Measurements from ENCODE around the gene TTLL11. TPM values are rescaled to one million over a fixed set of nuclear protein-coding genes. Genes with fewer than 3 reads are reported as not detected.
"Not testable (repeated sequence)": the region's sequence is repeated elsewhere in the genome, so short reads cannot be mapped to it uniquely, and the experiment has no call there.

The TTLL11 gene
- total RNA-seq, 2 experiments from 2014 or later = 3.3 to 6.9 TPM

DNA sequence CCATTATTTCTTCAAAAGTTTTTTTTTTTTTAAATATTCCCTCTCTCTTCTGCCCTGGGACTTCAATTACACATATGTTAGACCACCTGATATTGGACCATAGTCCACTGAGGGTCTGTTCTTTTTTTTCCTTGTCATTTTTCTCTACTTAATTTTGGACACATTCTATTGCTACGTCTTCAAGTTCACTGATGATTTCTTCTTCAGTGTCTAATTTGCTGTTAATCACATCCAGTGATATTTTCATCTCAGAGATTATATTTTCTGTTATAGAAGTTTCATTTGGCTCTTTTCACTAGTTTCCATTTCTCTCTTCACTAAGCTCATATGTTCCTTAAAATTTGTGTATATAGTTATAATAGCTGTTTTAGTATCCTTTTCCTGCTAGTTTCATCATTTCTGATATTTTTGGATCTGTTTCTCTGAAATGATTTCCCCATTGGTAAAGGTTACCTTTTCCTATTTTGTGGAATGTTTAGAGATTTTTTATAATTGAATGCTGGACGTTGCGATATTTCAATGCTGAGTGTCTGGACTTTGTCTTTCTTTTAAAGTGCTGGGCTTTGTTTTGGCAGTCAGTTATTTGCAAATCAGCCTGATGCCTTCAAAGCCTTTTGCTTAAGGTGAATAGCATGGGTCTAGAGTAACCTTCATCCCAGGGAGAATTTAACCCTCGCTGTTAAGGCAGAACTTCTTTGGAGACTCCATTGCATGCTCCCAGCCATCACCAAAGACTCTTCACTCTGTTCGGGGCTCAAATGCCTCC lies 111.8 kb downstream of the TTLL11 start:
- no peak overlapping the region for H3K4me3 ChIP-seq (ENCODE audit: low read depth, low read length, poor library complexity, severe bottlenecking)
- no peak overlapping the region for H3K27ac ChIP-seq (ENCODE audit: low read depth, low read length, poor library complexity, severe bottlenecking)
- peaks cover 32% of the 10 kb centered on the region for H3K4me1 ChIP-seq (ENCODE audit: insufficient read depth, low read length, poor library complexity, severe bottlenecking)
- H4K20me1 ChIP-seq (ENCODE audit: insufficient read depth, low read length) = no peaks in the 10 kb centered on the region
- no peak overlapping the region for H3K4me2 ChIP-seq (ENCODE audit: low read length)
- ChIA-PET CTCF (ENCODE audit: unreplicated experiment) (interaction anchor here (0.6 to 0.9 kb wide), 2 partner anchors 37 to 60 kb away, joined by 3 read pairs; no protein-coding TSS in a partner anchor), POLR2A (interaction anchor here (0.6 to 1.3 kb wide), 8 partner anchors 9 to 139 kb away, joined by 3 to 10 read pairs (median 3); no protein-coding TSS in a partner anchor)
- no peaks in the 10 kb centered on the region for H3K9me2 ChIP-seq (ENCODE audit: insufficient read depth, low read length)
- no TSS peak for BruUV-seq (replicated peaks)
- TF ChIP-seq, protein P1, sequence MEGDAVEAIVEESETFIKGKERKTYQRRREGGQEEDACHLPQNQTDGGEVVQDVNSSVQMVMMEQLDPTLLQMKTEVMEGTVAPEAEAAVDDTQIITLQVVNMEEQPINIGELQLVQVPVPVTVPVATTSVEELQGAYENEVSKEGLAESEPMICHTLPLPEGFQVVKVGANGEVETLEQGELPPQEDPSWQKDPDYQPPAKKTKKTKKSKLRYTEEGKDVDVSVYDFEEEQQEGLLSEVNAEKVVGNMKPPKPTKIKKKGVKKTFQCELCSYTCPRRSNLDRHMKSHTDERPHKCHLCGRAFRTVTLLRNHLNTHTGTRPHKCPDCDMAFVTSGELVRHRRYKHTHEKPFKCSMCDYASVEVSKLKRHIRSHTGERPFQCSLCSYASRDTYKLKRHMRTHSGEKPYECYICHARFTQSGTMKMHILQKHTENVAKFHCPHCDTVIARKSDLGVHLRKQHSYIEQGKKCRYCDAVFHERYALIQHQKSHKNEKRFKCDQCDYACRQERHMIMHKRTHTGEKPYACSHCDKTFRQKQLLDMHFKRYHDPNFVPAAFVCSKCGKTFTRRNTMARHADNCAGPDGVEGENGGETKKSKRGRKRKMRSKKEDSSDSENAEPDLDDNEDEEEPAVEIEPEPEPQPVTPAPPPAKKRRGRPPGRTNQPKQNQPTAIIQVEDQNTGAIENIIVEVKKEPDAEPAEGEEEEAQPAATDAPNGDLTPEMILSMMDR (conservative IDR thresholded peaks at IDR 0.05; ENCODE audit: low read length) = no peak
- no peak for TF ChIP-seq EZH2phosphoT487 (IDR thresholded peaks at IDR 0.05; ENCODE audit: borderline replicate concordance, low read depth, low read length)
- no peak for DNase-seq (ENCODE audit: low spot score)
- intact Hi-C loops (cut with micrococcal nuclease; ENCODE audit: unreplicated experiment) = no loop called here
- no peak overlapping the region for H2AFZ ChIP-seq (ENCODE audit: low read length)
- peaks cover 10% of the 10 kb centered on the region; the same call in 1 of the 2 replicates for H3K9me3 ChIP-seq (ENCODE audit: low read length)
- H3K79me2 ChIP-seq (ENCODE audit: insufficient read depth, low read depth, low read length) = no peaks in the 10 kb centered on the region
- no peaks in the 10 kb centered on the region for H3K36me3 ChIP-seq (ENCODE audit: insufficient read depth, low read length)

DNA sequence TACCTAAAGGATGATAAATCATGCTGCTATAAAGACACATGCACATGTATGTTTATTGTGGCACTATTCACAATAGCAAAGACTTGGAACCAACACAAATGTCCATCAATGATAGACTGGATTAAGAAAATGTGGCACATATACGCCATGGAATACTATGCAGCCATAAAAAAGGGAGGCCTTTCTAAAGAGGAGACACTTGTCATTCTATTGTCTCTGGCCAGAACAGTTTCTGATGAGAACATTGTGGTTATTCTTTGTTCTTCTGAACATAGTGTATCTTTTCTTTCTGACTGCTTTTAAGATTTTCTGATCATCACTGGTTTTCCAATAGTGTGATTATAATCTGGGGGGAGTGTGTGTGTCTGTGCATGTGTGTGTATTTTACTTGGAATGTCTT lies 112.4 kb downstream of the TTLL11 start:
- DNase-seq (ENCODE audit: low spot score); H3K27ac ChIP-seq (ENCODE audit: low read depth, low read length, poor library complexity, severe bottlenecking); BruUV-seq (replicated peaks); H3K9me3 ChIP-seq (ENCODE audit: low read length); H3K36me3 ChIP-seq (ENCODE audit: insufficient read depth, low read length); H2AFZ ChIP-seq (ENCODE audit: low read length); H3K9me2 ChIP-seq (ENCODE audit: insufficient read depth, low read length); H3K4me2 ChIP-seq (ENCODE audit: low read length); H3K4me3 ChIP-seq (ENCODE audit: low read depth, low read length, poor library complexity, severe bottlenecking); H3K79me2 ChIP-seq (ENCODE audit: insufficient read depth, low read depth, low read length); intact Hi-C loops (cut with micrococcal nuclease; ENCODE audit: unreplicated experiment); H4K20me1 ChIP-seq (ENCODE audit: insufficient read depth, low read length): not testable (repeated sequence)
- H3K4me1 ChIP-seq (ENCODE audit: insufficient read depth, low read length, poor library complexity, severe bottlenecking) = peaks cover 34% of the 10 kb centered on the region
- CTCF ChIA-PET (ENCODE audit: unreplicated experiment) = interaction anchor here (1.1 kb wide), 1 partner anchor 35 kb away, joined by 3 read pairs; no protein-coding TSS in a partner anchor
- POLR2A ChIA-PET = interaction anchor here (0.6 to 0.9 kb wide), 4 partner anchors 22 to 56 kb away, joined by 3 to 10 read pairs (median 3); no protein-coding TSS in a partner anchor

DNA sequence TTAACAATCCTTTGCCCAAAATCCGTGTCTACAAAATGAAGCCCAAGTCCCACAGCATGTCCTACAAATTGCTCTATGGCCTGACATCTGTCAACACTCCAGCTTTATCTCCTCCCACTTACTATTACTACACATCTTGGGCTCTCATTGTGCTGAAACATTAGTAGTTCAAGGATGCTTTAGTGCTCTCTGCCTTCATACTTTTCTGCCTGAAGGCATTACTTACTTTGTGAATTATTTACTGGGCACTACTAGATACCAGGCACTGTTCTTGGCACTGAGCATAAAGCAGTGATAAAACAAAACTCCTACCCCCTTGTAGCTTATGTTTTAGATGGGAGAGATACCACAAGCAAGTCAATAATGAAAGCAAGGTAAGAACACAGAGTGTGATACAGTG lies 113.4 kb downstream of the TTLL11 start:
- Histone ChIP-seq H3K4me2 (ENCODE audit: low read length) (no peak overlapping the region), H3K4me3 (ENCODE audit: low read depth, low read length, poor library complexity, severe bottlenecking) (no peak overlapping the region), H4K20me1 (ENCODE audit: insufficient read depth, low read length) (no peaks in the 10 kb centered on the region), H3K4me1 (ENCODE audit: insufficient read depth, low read length, poor library complexity, severe bottlenecking) (peaks cover 43% of the 10 kb centered on the region), H3K79me2 (ENCODE audit: insufficient read depth, low read depth, low read length) (no peaks in the 10 kb centered on the region), H3K27ac (ENCODE audit: low read depth, low read length, poor library complexity, severe bottlenecking) (no peak overlapping the region), H2AFZ (ENCODE audit: low read length) (peak overlapping the region; percentile 20; the same call in 1 of the 2 replicates), H3K36me3 (ENCODE audit: insufficient read depth, low read length) (no peaks in the 10 kb centered on the region), H3K9me2 (ENCODE audit: insufficient read depth, low read length) (no peaks in the 10 kb centered on the region), H3K9me3 (ENCODE audit: low read length) (peaks cover 10% of the 10 kb centered on the region; the same call in 1 of the 2 replicates)
- no TSS peak for BruUV-seq (replicated peaks)
- ChIA-PET POLR2A (no interaction called here), CTCF (ENCODE audit: unreplicated experiment) (interaction anchor here (1.1 kb wide), 1 partner anchor 35 kb away, joined by 3 read pairs; no protein-coding TSS in a partner anchor)
- DNase-seq (ENCODE audit: low spot score) = no peak
- intact Hi-C loops (cut with micrococcal nuclease; ENCODE audit: unreplicated experiment) = no loop called here
- TF ChIP-seq, protein P1 (conservative IDR thresholded peaks at IDR 0.05; ENCODE audit: low read length) = no peak
- TF ChIP-seq EZH2phosphoT487 (IDR thresholded peaks at IDR 0.05; ENCODE audit: borderline replicate concordance, low read depth, low read length) = no peak
